HG03457 (cell line): Measurements from ENCODE around the gene RERG.

Experiments
- ATAC-seq: cut with Tn5 transposase; IDR thresholded peaks from one replicate; pipeline ENCODE4 v1.9.1; 2021; ENCODE audit warnings: moderate number of reproducible peaks; ENCODE audit not compliant: unreplicated experiment

The RERG gene

GRCh38 chr12:15220451-15220850, 766 bp downstream of the RERG start:
- ATAC-seq, result no peak

- no peak for ATAC-seq
Measured at GRCh38 chr12:15218794-15219193, 2.4 kb downstream of the RERG start.

GRCh38 chr12:15216036-15216889, 5.0 kb downstream of the RERG start:
- no peak for ATAC-seq

- ATAC-seq, result no peak
Measured at GRCh38 chr12:15214851-15215601, 6.2 kb downstream of the RERG start.

- no peak for ATAC-seq
Measured at GRCh38 chr12:15212930-15213329, 8.3 kb downstream of the RERG start.

- no peak for ATAC-seq
Measured at GRCh38 chr12:15209782-15210181, 11.4 kb downstream of the RERG start.

GRCh38 chr12:15208871-15209656, 12.2 kb downstream of the RERG start:
- ATAC-seq, result no peak

- no peak for ATAC-seq
Measured at GRCh38 chr12:15208140-15208539, 13.1 kb downstream of the RERG start.

- no peak for ATAC-seq
Measured at GRCh38 chr12:15206831-15207389, 14.3 kb downstream of the RERG start.

GRCh38 chr12:15206338-15206737, 14.9 kb downstream of the RERG start:
- ATAC-seq, result no peak

- ATAC-seq, result no peak
Measured at GRCh38 chr12:15205341-15206010, 15.7 kb downstream of the RERG start.

- no peak for ATAC-seq
Measured at GRCh38 chr12:15201456-15201855, 19.8 kb downstream of the RERG start.

- ATAC-seq, result no peak
Measured at GRCh38 chr12:15201056-15201455, 20.2 kb downstream of the RERG start.

- ATAC-seq, result no peak
Measured at GRCh38 chr12:15200641-15201040, 20.6 kb downstream of the RERG start.

GRCh38 chr12:15199930-15200329, 21.3 kb downstream of the RERG start:
- no peak for ATAC-seq

GRCh38 chr12:15196678-15197505, 24.3 kb downstream of the RERG start:
- ATAC-seq, result no peak

- ATAC-seq, result no peak
Measured at GRCh38 chr12:15196221-15196620, 25.0 kb downstream of the RERG start.

- no peak for ATAC-seq
Measured at GRCh38 chr12:15194456-15195368, 26.5 kb downstream of the RERG start.

- no peak for ATAC-seq
Measured at GRCh38 chr12:15193946-15194345, 27.3 kb downstream of the RERG start.
